GM18873 (cell line): ENCODE data around the gene PARD3B.
"Not testable (repeated sequence)": the region's sequence is repeated elsewhere in the genome, so short reads cannot be mapped to it uniquely, and the experiment has no call there.

Experiments
- ATAC-seq: cut with Tn5 transposase; IDR thresholded peaks from one replicate; pipeline ENCODE4 v1.9.1; 2021; ENCODE audit warnings: mild to moderate bottlenecking, moderate library complexity, moderate number of reproducible peaks; ENCODE audit not compliant: unreplicated experiment, low FRiP score

The PARD3B gene

DNA sequence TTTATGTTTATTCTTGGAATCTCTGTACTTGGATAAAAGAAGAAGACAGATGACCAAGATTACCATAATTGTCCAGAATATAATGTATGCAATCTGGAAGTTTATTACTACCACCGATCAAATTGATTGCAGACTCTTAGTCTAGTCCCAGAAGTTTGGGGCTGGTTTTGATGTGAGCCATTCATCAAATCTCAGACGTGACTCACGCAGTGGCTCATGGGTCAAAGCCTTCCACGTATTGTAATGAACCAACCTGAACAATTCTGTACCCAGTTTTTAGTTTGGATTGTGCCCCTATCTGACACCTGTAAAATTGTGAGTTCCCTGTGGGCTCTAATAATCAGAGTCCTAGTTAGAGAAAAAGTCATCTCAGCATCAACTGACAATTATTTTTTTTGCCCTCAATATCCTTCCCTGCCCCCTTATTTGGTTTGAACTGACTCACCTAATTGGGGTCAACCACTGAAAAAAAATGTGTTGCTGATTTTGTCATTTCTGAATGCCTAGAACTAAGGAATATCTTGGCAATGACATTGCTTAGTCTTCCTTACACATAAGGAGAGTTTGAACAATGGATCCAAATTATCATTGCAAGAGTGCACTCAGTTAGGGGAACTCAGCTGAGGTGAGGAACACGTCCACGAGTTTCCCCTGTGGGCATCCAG is 917.5 kb downstream of the PARD3B start:
- no peak for ATAC-seq

DNA sequence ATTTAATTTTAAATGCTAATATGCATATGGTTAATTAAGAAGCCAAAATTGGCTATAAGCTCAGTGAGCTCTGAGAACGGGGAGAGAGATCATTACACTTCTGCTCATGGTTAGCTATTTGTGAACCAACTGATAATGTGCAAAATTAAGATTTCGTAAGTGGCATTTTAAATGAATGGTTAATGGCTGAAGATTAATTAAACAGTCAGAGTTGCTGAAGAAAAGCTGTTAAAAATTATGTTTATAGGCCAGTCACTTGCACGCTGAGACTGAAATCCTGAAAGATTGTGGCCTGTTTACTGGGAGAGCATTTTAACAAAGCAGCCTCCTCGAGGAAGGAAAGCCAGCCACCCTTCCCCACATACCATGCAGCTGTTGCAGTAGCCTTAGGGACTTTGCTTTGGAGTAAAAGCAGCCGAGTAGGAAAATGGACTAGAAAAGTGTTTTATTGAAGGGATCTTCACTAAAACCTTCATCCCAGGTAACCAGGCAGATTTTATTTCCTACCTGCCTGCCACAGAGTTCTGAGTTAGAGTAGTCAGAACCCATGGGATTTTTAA is 918.3 kb downstream of the PARD3B start:
- no peak for ATAC-seq

DNA sequence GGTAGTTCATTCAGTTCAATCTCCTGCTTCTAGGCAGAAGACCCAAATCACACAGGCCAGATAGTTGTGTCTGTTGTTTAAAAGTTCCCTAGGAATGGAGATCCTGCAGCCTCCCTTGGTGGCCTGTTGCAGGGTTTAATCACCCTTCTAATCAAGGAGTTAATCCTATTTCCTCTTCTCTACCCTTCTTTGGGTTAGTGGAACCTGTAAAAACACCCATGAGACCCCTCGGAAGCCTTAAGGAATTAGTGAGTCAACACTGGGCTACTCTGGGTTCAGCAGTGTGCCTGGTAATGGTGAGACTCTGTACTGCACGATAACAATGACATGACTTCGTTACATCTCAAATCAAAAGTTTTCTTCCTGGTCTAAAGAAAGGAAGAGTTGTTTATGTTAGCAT is 919.4 kb downstream of the PARD3B start:
- ATAC-seq, result no peak

DNA sequence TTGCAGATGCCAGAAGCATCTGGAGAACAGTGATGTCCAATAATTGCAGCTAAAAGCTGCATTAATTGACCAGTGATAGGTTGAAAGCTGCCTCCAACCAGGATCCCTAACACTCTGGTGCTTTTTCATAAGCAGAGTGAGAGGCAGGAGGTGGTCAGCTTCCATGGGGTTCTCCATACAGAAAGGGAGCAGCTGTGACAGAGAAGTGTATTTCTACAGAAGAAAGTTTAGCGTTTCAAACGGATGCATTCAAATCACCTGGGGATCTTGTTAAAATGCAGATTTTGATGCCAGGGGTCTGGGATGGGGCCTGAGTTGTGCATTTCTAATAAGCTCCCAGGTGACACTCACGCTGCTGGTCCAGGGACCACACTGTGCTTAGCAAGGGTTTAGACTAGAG is 920.5 kb downstream of the PARD3B start:
- no peak for ATAC-seq

DNA sequence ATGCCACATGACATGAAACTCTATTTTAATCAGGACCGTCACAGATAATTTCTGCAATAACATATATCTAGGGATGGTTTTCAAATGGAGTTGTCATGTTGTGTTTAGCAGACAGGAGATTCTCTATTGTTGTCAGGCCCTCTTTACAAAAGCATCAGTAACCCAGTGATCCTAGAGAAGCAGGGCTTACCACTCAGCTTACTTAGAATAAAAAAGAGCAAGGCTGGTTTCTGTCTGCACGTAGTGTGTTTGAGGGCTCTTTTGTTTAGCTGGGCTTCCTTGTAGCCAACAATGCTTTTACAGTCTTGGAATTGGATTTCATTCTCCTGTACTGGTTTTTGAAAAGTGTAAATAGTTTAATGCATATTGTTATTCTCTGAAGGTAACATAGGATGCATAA is 926.5 kb downstream of the PARD3B start:
- no peak for ATAC-seq

DNA sequence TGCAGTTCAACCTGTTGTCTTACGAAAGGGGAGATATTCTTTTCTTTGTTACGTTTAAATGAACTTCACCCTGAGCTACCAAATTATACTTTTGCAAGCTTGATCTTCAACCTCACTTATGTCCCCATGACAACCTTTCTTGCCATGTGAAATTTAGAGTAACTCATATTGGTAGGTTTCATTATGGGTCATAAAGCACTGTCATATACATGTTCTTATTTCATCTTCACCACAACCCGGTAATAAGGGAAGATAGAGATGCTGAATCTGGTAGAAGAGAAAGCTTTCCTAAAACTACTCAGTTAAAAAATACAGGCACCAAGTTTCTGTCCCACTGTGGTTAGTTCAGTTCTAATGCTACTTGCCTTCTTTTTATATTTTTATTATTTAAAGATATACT is 928.5 kb downstream of the PARD3B start:
- no peak for ATAC-seq

DNA sequence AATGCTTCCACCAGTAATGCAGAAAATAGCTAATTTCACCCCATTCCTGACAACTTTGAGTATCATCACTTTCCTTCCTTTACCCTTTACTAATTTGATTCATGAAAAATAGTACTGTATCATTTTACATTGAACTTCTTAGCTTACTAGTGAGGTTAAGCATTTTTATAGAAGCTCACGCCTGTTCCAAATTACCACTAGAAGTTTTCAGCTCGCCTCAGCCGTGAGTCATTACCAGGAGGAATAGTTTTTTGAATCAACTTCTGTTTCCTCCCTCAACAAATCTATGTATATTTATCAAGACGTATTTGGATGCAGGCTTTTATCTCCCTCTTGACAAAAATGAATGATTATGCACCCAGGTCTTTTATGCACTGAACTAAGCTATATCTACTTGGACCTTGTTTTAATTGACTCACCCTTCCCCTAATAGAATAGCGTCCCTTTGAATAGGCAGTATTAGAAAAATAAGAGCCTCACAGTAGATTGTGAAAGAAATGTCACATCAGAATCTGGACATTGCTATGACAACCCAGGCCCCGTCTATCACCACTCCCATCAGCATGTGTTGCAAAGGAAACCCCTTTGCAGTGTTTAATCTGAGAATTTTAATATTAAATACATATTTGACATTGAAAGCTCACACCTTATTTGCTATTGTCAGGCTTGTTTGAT is 929.6 kb downstream of the PARD3B start:
- ATAC-seq, result no peak

DNA sequence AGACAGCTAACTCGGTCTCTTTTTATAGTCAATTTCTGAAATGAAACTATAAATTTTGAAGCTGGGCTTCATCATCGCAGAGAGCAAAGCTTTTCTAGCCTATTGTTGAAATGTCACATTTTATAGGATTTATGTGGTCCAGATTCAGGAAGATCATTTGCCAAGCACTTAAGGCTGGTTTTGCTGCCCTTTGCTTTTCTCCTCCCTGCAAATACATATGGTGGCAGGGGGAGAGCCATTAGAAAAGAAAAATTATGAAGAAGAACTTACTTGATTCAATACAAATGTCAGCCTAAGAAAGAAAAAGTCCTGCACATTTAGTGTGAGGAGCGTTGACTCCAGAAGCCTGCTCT is 930.1 kb downstream of the PARD3B start:
- ATAC-seq, result no peak

DNA sequence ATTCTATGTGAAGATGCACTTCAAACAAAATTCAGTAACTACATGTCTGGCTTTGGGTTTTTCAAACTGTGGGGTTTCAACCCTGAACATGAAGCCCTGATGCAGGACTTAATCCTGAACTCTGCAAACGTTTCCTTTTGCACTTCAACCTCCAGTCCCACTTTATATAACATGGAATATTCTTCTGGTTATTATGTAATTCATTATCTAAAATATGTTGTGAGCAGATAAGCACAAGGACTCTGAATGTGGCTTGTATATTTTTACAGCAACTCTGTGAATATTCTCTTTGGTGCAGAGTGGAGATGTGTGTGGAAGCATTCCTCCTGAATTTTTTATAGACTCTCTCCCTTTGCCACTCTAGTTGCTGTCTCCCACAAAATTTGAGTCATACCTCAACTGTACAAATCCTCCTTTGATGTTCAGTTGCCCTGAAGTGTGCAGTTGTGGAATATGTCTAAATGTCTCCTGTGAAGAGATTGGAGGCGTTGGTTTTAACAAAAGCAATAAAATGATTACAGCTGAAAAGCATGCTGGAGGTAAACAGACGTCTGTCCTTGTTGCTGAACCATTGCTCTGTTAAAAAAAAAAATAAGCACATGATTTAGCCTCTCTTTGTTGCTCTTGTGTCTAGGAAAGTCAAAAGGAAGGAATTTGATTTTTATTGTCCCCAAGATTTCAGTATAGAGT is 931.9 kb downstream of the PARD3B start:
- no peak for ATAC-seq

DNA sequence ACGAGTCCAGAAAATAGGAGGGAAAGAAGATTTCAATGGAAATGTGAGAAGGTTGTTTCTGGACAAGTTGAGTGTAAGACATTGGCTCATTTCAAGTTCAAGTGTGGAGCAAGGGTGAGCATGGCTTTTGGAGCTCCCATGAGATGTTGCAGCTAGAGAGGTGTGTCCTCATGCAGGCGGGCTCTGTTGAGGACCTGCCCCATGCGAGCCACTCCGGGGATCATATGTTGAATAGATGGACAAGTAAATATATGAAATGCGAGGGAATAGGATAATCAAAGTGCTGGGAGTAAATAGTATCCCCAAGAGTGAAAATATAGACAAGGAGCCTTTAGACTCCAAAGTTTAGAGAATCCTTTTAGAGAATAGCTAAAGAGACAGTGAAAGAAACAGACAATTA is 936.6 kb downstream of the PARD3B start:
- ATAC-seq, result no peak

DNA sequence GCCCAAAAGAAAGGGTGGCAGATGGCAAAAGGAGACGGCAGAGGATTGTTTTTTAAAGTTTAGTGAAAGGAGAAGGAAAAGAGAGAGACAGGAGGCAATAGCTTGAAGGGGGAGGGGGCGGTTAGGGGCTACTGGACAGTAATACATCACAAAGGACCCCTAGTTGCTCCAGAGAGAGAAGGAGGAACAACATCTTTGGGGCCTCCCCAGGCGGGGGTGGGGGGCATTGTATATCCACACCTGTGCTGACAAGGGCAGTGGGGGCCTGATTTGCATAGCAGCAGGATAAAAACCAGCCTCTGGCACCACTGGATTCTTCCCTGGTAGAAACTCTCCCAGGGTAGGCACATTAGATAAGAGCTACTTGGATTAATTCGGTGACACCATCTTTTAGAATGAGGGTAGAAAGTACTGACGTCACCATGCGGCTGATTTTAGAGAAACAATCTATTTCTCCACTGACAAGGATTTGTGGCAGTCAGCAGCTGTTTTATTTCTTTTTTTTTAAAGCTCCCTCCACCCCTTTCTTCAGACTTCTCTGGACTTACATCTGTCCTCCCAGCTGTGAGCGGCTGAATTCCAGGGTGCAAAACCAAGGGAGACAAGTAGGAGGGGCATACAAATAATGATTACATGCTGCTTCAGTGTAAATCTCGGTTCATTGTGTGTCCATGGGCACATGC is 937.3 kb downstream of the PARD3B start:
- no peak for ATAC-seq

DNA sequence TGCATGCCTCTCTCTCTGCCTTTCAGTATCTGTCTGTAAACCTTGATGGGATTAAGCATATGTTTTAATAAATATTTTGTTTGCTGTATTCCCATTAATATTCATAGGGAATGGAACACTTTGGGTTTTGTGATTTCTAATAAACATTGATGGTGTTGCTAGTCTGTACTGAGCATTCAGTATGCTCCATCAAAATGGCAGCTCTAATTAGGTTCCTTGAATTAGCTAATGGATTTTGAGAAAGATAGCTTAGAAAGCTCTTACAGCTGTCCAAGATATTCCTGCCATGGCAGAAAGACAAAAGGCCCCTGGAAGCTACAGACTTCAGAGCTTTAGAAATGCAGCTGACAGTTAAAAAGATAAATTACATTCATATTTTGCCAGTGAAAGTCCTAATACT is 937.8 kb downstream of the PARD3B start:
- no peak for ATAC-seq

DNA sequence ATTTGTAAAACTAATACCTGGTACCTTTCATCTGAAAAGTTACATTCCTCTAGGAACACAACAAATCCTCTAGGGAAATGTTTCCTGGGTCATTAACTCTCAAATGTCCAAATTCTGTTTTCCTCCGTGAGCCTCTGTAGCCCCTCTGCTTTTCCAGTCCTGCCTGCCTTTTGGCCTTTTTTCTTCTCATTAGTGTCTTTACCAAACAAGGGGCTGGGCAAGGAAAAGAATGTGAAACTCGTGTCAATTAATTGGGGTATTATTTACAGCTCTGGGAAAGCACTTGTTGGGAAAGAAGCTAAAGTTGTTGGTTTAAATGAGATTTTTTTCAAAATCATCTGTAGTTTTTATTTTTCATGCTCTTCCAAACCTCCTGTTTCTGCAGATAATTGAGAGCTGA is 938.9 kb downstream of the PARD3B start:
- ATAC-seq, result no peak

DNA sequence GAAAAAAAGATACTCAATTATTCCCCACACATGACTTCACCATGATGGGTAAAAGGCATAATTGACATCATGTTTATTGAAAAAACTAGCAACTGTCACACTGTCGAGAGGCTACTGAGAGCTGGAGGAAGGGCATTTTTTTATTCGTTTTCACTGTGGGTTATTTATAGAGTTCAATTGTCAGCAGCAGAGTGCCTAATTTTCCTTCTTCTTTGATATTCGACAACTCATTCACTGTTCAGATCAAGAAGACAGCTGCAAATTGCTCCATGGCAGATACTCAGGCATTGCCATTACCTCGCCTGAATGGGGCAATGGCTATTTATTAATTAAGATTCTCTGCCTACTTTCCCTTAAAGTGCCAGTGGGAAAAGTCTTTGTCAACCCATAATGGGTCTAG is 939.5 kb downstream of the PARD3B start:
- no peak for ATAC-seq

DNA sequence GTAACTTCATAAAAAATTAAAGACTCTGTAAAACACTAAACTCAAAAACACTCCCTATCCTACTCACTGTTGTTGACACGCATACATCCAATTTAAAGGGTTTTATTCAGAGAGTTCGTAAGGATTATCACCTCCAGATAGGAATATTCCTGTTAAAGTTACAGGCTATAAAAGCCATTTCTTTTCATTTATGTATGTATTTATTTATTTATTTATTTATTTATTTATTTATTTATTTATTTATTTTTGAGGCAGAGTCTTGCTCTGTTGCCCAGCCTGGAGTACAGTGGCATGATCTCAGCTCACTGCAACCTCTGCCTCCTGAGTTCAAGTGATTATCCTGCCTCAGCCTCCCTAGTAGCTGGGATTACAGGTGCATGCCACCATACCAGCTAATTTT is 948.3 kb downstream of the PARD3B start:
- ATAC-seq, result not testable (repeated sequence)

DNA sequence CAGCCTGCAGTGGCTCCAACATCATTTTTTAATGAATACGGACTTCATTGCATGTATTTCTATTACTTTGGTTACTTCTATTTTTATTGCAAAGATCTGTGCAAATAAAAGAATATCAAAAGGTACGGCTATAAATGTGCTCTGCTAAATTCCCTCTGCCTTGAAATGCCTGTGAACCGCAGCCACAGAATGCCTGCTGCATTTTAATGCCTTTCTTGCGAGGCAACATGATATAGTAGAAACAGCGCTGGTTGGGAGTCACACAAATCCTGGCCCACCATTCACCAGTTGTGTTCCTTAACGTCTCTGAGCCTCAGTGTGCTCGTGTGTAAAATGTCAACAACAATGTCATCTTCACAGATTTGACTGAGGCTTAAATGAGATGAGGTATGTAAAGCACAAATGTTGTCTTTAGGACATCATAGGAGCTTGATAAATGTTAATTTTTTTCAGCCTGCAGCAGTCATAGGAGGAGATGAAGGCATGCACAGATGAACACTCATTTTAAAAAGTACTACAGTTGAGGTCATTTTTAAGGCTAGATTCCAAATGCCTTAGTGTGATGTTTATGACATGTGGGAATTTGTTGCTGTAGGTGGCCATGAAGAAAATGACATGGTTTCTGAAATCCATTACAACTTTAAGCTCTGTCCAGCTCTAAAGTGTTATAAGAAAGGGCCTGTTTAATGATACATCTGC is 949.4 kb downstream of the PARD3B start:
- ATAC-seq, result no peak

DNA sequence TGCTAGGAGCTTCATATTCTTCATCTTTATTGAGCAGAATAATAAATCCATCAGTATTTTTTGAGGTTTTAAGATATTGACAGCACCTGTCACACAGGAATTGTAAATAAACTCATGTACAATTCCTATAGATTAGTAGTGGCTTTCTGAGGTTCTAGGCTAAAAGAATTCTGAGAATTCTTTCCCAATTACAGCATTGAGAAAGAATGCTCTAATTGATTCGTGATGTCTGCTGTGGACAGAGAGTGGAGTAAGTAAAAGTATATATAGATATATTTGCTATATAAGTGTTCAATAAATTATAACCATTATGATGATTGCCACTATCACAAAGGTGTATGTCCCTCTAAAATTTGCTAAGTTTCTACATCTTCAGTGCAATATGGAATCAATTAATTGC is 950.5 kb downstream of the PARD3B start:
- no peak for ATAC-seq

DNA sequence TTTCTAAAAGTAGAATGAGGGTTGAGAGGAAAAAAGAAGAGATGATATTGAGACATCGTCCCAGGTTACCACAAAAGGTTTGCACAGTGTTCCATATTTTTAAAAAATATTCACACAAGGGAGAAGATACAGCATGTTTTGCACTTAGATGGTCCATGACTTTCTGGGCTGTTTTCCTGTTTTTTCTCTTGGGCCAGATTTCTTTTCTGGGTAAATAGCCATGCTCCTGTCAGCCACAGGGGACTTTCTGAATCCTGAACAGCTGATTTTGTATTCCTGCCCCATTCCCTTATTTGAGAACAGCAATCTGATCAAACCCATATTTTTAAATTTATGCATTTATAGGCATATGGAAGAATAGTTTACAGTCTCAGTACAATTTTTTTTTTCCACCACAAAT is 951.1 kb downstream of the PARD3B start:
- ATAC-seq, result no peak

DNA sequence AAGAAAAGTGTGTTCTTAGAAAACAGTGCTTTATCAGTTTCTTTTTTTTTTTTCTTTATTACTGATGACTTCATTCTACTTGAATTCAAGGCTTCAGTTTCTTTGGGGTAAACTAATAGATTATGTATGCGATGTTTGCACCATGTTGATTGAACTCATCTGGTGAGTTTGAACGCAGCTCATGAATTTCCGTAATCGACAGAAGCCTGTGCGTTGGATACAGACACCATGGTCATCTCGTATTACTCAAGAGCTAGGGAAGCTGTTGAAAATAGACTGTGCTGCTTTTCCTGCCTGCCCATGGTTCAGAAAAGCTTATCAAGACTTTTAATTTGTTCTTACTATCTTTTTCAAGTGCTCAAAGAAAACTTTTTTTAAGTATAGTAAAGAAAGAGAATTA is 951.5 kb downstream of the PARD3B start:
- no peak for ATAC-seq

DNA sequence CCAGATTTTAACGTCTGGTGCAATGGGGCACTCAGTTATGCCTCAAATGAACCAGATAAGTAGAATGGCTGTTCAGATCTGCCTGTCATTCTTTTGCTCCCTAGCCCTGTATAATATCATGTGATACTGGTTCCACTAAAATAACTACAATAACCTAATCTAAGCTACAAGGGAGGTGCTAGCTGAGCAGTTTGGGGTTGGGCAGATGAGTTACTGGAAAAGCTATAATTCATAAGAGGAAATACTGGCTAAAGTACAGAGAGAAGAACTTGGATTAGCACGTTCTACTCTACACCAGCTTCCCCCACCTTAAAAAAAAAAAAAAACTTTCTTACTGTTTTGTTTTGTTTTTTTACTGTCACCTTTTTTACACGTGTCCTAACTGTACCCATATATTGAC is 953.7 kb downstream of the PARD3B start:
- ATAC-seq, result no peak

DNA sequence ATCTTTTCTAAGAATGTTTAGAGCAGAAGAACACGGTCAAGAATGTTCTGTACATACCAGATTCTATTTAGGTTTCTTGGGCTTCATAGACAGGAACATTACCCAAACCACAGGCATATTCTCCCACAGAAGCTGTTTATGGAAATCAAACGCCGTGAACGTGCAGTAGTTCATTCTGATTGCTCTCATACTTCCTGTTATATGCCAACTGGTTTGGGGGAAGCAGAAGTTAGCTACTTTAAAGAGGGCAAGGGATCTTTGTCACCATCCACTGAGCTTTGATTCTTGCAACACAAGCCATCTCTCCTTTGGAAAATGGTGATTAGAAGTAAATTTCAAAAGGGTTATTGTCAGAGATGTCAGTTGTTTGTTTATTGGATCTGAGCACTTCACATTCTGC is 954.8 kb downstream of the PARD3B start:
- no peak for ATAC-seq
